Stimulated activated CD4-positive, alpha-beta T cell treated with anti-CD3 and anti-CD28 coated beads, Interleukin-1b, Interleukin-23, amount 100 ng/mL, for 24 hours (primary cell): ENCODE results near the gene FGF1.
A peak's percentile ranks its signal among the peaks of the same experiment; 100 is the strongest.

Experiments
- DNase-seq, 4 experiments: peaks; one replicate each; pipeline ENCODE4 v3.0.0-alpha.2; 2020; ENCODE audit warnings: low read depth in 4 of 4, low spot score in 1 of 4

The FGF1 gene

GRCh38 chr5:142685418-142686209 is at the start of gene FGF1:
Gene FGF1, minus strand, starts transcription at chr5:142686090. Its CDS starts 71,963 bp downstream, at chr5:142614127.
- DNase-seq: no peak

- DNase-seq: no peak
Measured at GRCh38 chr5:142727735-142728047, 41.8 kb upstream of the FGF1 start.

DNA sequence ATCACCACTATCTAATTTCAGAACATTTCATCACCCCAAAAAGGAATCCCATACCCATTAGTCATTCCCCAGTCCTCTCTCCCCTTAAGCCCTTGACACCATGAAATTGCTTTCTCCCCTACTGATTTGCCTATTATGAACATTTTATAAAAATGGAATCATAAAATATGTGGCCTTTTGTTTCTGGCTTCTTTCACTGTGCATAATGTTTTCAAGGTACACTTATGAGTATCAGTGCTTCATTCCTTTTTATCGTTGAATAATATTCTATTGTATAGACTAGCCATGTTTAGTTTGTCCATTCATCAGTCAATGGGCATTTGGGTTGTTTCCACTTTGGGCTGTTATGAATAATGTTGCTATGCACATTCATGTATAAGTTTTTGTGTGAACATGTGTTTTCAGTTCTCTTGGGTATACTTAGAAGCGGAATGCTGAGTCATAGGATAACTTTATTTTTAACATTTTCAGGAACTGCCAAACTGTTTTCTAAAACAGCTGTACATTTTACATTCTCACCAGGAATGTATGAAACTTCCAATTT is 40.4 kb upstream of the FGF1 start:
- no peak for DNase-seq

DNA sequence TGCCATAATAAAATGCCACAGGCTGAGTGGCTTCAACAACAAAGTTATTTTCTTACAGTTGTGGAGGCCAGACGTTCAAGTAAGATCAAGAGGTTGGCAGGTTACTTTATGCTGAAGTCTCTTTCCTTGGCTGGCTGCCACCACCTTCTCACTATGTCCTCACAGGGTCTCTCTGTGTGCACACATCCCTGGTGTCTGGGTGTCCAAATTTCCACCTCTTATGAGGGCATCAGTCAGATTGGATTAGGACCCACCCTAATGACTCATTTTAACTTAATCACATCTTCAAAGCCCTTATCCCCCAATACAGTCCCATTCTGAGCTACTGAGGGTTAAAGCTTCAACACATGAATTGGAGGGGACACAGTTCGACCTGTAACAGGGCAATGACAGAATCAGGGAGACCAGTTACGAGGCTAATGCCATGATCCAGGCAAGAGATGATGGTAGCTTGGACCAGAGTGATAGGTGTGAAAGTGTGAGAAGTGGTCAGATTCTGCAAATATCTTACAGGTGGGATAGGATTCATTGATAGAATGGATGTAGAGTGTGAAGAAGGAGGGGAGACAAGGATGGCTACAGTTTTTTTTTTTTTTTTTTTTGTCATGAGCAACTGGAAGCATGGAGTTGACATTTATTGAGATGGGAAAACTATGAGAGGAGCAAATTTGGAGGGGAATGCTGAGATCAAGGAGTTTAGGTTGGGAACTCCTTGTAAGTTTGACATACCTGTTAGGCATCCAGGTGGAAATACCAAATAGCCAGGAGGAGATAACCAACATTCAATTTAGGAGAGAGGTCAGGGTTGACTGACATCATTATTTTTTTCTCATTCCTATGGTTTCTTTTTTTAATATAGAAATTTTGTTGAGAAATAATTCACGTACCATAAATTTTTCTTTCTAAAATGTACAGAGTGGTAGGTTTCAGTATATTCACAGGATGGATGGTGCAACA is 39.6 kb upstream of the FGF1 start:
- DNase-seq: no peak

DNA sequence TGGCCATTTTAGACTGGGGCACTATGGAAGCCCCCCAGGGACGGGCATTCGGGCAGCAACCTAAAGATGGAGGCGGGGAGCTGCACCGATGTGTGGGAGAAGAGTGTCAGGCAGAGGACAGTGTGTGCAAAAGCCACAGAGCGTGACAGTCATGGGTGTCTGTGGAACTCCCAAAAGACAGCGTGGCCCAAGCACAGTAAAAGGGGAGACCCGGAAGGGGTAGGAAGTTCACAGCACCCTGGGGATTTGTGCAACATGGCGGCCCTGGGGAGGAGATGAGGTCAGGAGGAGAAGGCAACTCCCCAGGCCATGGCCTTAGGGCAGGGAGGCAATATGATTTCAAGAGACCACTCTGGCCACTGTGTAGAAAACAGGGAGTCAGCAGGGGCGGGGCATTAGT is 38.9 kb upstream of the FGF1 start:
- no peak for DNase-seq

GRCh38 chr5:142722896-142723295 is 37.0 kb upstream of the FGF1 start:
- no peak for DNase-seq

DNA sequence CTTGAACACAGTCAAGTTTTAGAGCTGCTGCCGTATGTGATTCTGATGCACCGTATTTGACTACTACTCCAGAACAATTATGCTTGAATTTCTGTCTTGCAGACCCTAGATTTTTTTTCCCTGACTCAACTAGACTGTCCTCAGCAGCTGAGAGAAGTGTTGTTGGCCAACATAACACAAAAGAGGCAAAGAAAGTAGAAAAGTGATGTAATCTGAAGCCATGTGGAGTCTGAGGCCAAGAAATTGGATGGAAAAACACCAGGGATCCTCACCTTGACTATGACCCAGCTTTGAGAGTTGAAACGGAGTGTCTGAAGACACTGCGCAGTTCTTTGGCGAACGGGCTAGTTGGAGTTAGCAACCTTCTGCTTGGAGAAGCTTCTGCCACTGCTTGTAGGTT is 36.3 kb upstream of the FGF1 start:
- no peak for DNase-seq

DNA sequence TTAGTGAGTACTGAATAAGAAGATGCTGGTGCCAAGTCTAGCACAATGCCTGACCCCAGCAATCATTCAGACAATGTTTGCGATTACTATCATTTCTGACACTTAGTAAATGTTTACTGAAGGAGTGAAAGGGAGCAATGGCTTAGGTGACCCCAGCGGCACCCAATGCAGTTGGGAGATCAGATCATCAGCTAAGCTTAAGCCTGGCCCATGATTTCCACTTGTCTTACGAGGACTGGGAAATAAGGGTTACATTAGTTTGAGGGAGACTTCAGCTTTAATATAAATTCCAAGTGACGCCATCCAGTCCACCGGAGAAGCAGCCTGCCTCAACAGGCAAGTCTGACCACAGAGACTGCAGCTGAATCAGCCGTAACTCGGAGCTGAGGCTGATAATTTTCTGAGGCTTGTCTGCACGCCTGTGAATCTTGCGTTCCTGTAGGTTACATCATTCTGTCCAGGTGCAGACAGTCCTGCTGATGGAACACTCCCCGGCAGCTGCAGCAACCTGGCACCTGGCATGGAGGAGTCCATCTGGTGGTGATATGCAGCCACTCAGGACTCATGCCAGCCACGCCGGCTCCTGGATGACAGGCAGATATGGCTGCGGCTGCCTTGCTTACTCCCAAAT is 34.9 kb upstream of the FGF1 start:
- no peak for DNase-seq

GRCh38 chr5:142719836-142720370 is 34.0 kb upstream of the FGF1 start:
- DNase-seq: no peak

DNA sequence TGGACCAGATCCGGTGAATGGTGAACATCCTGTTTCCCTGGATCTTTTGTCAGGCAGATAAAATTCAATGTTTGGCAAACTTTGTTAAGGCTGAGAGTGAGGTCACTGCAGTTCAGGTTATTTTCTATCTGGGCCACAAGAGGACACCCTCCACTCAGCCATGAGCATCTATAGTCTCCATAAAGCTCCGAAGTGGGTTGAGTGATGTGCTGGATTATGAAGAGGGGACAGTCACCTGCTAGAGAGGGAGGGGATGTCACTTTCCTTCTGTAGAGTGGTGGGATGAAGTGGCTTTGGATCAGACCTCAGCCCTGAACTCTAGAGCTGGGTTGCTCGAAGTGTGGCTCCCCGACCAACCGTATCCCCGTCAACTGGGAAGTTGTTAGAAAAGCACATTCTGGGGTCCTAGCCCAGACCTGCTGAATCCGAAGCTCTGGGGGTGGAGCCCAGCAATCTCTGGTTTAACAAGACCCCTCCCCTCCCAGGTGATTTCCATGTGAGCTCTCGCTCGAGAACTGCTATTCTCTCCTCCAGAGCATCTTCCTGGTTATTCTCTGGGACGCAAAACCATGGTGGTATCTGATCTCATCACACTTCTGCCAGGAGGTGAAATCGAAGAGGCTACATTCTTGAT is 31.8 kb upstream of the FGF1 start:
- no peak for DNase-seq

GRCh38 chr5:142716963-142717362 is 31.1 kb upstream of the FGF1 start:
- DNase-seq: peak in 1 of 4 experiments; percentile 7

GRCh38 chr5:142715291-142715690 is 29.4 kb upstream of the FGF1 start:
- DNase-seq: no peak

- DNase-seq: peak; percentile 67 to 81 (median 75)
Measured at GRCh38 chr5:142713121-142713706, 27.3 kb upstream of the FGF1 start.

DNA sequence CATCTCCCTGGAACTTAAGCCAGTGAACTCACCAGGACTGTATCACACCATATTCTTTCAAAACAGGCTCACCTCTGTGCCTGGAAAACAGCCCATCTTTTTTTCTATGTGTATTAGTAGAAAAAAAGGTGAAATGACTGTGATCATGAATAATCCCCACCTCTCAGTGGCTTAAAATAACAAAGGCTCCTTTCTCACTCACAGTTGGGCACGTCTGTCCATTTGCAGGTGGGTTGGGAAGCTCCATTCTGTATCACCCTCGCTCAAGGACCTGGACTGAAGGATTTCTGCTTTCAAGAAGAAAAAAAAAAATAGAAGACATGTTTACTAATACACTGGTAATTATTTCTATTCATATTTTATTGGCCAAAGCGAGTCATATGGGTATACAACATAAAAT is 17.3 kb upstream of the FGF1 start:
- no peak for DNase-seq

DNA sequence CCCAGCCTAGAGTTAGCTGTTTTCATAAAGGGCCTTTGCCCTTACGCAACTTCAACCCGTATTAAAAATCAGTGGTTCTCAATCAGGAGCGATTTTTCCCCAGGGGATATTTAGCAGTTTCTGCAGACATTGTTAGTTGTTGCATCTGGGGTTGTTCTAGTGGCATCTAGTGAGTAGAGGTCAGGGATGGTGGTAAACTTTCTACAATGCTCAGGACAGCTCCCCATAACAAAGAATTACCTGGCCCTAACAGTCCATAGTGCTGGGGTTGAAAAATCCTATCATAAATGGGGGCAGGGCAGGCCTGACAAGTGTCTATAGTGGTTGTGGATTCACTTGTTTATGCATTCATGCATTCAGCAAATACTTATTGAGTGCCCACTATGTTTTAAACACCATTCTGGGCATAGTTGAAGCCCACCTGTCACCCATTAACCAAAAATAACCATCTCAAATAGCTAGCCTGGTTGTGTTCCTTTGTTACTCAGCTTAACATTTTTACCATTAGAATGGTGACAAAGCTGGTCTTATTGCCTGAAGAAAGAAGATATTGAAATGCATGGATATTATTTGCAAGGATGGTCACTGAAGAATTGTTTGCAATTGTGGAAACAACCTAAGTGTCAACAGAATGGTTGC is 15.9 kb upstream of the FGF1 start:
- DNase-seq: no peak

DNA sequence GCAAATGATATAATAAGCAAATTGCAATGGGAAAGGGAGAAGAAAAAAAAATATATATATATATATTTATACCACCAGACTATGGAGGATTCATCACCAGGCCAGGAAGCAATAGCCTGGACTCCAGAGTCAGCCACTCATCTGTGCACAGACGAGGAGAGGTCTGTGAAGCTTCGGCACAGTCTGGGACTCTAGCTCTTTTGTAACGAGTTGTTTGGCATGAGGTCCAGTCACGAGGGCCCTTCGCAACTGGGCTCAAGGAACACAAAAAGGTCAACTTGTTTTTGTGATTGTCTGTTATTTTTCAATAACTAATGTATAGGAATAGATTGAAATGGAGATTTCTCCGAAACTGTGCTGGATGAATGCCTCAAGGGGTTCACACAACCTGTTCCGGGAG is 14.7 kb upstream of the FGF1 start:
- no peak for DNase-seq

DNA sequence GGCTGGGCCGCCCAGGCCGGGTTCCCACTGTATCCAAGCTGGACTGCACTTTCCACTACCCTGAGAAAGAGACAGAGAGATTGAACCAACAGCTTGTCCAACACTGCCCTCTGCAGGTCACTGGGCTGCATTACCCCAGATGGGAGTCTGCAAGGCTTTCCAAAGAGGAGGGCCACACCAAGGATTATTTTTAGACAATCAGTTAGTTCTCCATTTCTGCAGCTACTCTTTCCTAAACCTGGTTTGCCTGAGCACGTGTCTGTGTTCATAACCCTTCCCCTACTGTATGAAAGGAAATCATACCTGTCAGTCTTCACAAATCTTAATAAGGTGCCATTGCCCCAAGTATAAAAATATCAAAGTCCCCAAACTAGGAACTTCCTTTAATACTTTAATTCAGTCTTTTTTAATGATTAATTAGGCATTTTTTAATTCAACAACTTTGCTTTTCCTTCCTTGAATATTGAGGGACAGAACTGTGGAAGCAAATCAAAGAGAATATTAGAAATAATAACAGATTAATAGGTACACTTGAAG is 13.4 kb upstream of the FGF1 start:
- DNase-seq: peak; percentile 51 to 61 (median 58)

- no peak for DNase-seq
Measured at GRCh38 chr5:142698447-142699183, 12.7 kb upstream of the FGF1 start.
